Measurements from ENCODE around the gene DYNC1H1. TPM values are rescaled to one million over a fixed set of nuclear protein-coding genes. Genes with fewer than 3 reads are reported as not detected.
"Not testable (repeated sequence)": the region's sequence is repeated elsewhere in the genome, so short reads cannot be mapped to it uniquely, and the experiment has no call there.

The DYNC1H1 gene
- total RNA-seq, 2 donors from 2014 or later: 319 to 383 TPM

DNA sequence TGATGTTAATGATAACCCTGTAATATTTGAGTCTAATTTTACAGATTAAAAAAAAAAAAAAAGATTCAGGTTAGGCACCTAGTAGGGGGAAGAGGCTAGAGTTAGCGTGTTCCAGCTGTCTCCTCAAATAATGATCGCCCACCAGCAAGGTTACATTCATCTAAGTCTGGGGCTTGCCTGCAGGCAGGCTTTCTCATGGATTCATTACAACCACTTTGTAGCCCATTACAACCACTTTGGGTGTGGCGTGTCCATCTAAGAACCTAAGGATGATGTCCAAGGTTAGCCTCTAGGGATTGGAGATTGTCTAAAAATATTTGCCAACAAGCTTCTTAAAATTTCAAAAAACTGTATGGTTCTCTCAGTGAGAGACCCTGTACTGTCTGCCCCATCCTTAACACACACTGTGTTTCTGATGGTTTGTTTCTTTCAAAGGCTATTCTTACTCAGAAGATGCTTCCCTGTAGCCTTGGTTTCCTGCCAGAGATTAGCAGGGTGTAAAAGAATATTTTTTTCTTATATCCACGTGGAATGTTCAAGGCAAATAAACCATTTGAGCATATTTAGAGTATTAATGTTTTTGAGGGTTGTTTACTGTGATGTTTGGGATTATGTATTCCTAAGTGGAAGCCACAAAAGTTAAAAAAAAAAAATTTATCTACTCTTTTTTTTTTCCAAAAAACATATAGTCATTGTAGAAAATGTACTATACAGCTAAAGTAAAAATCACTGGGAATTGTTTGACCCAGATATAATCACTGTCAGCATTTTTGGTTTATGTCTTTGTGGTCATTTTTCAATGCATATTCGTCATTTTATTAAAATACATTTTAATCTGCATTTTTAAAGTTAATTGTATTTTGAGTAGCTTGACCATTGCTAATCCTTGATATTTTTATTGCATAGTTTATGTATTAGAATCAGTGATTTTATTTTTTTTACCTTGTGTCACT, 1.7 kb downstream of the DYNC1H1 start:
- Mint-ChIP-seq H3K4me3 (peak overlapping the region; percentile 86), H3K4me1 (peaks cover 30% of the 10 kb centered on the region), H3K27ac (peak overlapping the region; percentile 87), H3K36me3 (ENCODE audit: low read depth) (peaks cover 46% of the 10 kb centered on the region), H3K9me3 (no peaks in the 10 kb centered on the region), H3K27me3 (no peaks in the 10 kb centered on the region)
- no peak for ATAC-seq (replicated peaks)

DNA sequence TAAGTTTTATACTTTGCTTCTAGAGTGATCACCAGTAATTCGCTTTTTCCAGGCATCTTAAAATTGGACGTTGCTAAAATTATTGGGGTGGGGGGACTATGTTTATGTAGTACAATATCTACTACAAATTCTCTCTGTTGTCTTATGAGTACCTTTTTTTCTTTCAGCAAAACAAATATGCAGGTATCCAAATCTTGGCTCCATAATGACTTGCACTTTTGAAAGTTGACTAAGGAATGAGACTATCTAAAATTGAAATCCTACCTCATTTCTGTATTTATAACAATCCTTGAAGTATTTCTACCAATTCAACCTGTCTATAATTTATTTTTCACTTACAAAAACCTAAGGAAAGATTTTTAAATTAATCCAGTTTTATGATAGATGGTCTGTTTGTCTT, 2.4 kb downstream of the DYNC1H1 start:
- peaks cover 27% of the 10 kb centered on the region for H3K4me1 Mint-ChIP-seq
- ATAC-seq (replicated peaks): no peak
- no peaks in the 10 kb centered on the region for H3K9me3 Mint-ChIP-seq
- H3K4me3 Mint-ChIP-seq: peak overlapping the region; percentile 86
- H3K27me3 Mint-ChIP-seq: no peaks in the 10 kb centered on the region
- H3K36me3 Mint-ChIP-seq (ENCODE audit: low read depth): peaks cover 46% of the 10 kb centered on the region
- peak overlapping the region; percentile 67 for H3K27ac Mint-ChIP-seq

DNA sequence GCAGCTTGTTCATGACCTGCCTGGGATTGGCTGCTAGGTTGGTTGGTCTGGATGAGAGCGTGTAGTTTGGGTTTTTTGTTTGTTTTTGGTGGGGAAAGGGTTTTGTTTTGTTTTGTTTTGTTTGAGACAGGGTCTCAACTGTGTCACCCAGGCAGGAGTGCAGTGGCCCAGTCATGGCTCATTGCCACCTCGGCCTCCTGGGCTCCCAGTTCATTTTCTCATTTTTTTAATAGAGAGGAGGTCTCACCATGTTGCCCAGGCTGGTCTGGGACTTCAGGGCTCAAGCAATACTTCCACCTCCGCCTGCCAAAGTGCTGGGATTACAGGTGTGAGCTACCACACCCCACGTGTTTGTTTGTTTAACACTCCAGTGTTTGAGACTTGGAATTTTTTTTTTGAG, 3.8 kb downstream of the DYNC1H1 start:
- Mint-ChIP-seq H3K9me3 (no peaks in the 10 kb centered on the region), H3K36me3 (ENCODE audit: low read depth) (peaks cover 47% of the 10 kb centered on the region), H3K4me1 (peaks cover 35% of the 10 kb centered on the region), H3K27me3 (no peaks in the 10 kb centered on the region), H3K4me3 (peak overlapping the region; percentile 35), H3K27ac (peak overlapping the region; percentile 51)
- ATAC-seq (replicated peaks): no peak

DNA sequence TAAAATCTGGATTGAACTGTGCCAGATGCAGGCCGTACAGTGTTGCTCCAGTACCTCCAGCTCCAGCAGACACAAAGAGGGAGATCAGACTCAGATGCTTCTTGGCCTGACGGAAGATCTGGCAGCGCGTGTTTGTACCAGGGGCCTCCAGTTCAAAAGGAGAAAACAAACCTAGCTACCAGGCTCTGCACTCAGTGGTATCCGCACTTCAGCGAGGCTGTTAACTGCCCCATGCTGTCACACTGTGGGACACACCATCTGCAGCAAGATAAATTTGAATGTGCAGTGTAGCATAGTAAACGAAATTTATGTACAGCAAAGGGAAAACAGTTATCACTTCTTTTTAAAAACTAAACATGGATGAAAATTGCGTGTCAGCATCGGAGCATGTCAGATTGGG, 5.1 kb downstream of the DYNC1H1 start:
- ATAC-seq (replicated peaks): no peak
- Mint-ChIP-seq H3K27ac (peak overlapping the region; percentile 56), H3K9me3 (no peaks in the 10 kb centered on the region), H3K36me3 (ENCODE audit: low read depth) (peaks cover 51% of the 10 kb centered on the region), H3K4me3 (no peak overlapping the region), H3K27me3 (no peaks in the 10 kb centered on the region), H3K4me1 (peaks cover 30% of the 10 kb centered on the region)

DNA sequence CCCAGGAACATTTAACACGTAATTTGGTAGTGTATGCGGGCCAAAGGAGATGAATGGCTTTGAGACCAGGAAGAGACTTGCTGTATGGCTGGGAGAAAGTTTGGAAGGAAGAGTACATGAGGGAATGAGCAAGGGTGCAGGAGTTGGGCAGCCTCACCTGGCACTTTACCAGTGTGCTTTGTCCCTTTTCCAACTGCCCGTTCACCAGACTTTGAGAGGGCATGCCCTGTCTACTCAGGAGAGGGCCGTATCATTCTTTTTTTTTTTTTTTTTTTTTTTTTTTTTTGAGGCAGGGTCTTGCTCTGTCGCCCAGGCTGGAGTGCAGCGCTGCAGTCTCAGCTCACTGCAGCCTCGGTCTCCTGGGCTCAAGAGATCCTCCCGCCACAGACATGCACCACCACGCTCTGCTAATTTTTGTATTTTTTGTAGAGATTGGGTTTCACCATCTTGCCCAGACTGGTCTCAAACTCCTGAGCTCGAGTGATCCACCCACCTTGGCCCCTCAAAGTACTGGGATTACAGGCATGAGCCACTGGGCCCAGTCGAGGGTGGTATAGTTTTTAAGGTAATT, 6.5 kb downstream of the DYNC1H1 start:
- Mint-ChIP-seq H3K9me3 (no peaks in the 10 kb centered on the region), H3K4me1 (peaks cover 30% of the 10 kb centered on the region), H3K27ac (no peak overlapping the region), H3K36me3 (ENCODE audit: low read depth) (peaks cover 56% of the 10 kb centered on the region), H3K4me3 (no peak overlapping the region), H3K27me3 (no peaks in the 10 kb centered on the region)
- ATAC-seq (replicated peaks): no peak

DNA sequence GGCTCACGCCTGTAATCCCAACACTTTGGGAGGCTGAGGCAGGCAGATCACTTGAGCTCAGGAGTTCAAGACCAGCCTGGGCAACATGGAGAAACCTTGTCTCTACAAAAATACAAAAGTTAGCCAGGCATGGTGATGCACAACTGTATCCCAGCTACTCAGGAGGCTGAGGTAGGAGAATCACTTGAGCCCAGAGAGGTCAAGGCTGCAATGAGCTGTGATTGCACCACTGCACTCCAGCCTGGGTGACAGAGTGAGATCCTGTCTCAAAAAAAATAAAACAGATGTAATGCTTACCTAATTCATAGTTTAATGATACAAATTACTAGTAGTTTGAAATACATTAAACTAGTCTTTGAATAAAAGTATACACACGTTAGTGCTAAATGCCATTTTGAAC, 7.1 kb downstream of the DYNC1H1 start:
- not testable (repeated sequence) for H3K4me3 Mint-ChIP-seq; ATAC-seq (replicated peaks); H3K9me3 Mint-ChIP-seq; H3K27me3 Mint-ChIP-seq
- Mint-ChIP-seq H3K27ac (peak overlapping the region; percentile 31), H3K4me1 (peaks cover 30% of the 10 kb centered on the region), H3K36me3 (ENCODE audit: low read depth) (peaks cover 58% of the 10 kb centered on the region)

DNA sequence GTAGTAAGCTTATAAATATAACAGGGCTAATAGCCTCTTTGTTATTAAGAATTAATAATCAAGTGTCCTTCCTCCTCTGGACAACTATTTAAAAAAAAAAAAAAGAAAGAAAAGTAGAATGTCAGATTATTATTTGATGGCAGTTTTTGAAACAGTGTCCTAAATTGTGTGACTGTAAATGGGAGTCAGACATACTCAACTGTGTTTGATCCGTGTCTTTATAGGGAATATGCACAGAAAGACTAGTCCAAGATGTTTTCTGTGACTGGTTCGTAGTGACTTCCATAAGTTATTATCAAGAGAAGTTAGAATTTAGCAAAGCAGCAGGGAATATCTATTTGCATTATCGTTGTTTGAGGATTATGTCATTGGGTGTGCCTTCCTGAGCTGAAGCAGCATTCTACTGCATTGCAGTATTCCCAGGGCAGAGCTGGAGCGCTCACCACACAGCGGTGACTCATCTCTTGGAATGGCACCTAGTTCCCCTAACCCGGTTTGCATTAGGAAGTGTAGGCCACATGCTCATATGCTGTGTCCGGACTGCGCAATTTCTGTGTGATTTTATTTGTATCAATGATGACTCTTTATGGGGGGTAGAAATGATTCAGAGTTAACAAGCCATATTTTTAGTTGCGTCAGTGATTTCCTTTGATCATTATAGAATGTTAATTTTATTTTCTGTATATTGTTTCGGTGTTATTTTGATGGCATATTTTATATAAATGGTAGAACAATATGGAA, 7.9 kb downstream of the DYNC1H1 start:
- H3K9me3 Mint-ChIP-seq: no peaks in the 10 kb centered on the region
- H3K27ac Mint-ChIP-seq: peak overlapping the region; percentile 31
- no peaks in the 10 kb centered on the region for H3K27me3 Mint-ChIP-seq
- H3K4me3 Mint-ChIP-seq: no peak overlapping the region
- peaks cover 60% of the 10 kb centered on the region for H3K36me3 Mint-ChIP-seq (ENCODE audit: low read depth)
- no peak for ATAC-seq (replicated peaks)
- peaks cover 24% of the 10 kb centered on the region for H3K4me1 Mint-ChIP-seq

DNA sequence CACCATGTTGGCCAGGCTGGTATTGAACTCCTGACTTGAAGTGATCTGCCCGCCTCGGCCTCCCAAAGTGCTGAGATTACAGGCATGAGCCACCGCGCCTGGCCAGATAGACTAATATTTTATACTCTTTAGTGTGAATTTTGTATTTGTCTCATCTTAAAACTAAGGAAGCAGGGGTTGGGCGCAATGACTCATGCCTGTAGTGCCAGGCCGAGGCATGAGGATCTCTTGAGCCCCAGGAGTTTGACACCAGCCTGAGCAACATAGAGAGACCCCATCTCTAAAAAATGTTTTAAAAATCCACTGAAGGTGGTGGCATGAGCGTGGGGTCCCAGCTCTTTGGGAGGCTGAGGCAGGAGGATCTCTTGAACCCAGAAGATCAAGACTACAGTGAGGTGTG, 9.0 kb downstream of the DYNC1H1 start:
- Mint-ChIP-seq H3K4me3 (no peak overlapping the region), H3K9me3 (no peaks in the 10 kb centered on the region), H3K4me1 (peaks cover 20% of the 10 kb centered on the region)

DNA sequence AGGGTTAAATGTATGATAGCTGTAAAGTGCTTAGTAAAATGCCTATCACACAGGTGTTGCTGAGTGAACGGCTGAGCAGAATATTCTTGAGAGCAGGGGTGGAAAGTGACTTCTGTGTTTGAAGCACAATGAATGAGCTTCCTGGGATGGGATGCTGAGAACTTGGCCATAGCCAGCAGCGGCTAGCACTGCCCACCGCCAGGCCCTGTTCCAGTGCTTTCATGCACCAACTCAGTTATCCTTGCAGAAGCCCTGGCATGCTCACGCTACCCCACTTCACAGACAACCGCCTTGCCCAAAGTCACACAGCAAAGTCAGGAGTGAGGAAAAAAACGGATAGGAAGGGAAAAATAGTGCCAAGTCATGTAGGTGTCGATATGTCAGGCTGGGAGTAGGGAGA, 10.9 kb downstream of the DYNC1H1 start:
- H3K4me1 Mint-ChIP-seq: peaks cover 16% of the 10 kb centered on the region
- no peak overlapping the region for H3K27ac Mint-ChIP-seq
- no peaks in the 10 kb centered on the region for H3K9me3 Mint-ChIP-seq
- peaks cover 63% of the 10 kb centered on the region for H3K36me3 Mint-ChIP-seq (ENCODE audit: low read depth)
- no peak overlapping the region for H3K4me3 Mint-ChIP-seq
- no peaks in the 10 kb centered on the region for H3K27me3 Mint-ChIP-seq
- ATAC-seq (replicated peaks): no peak

More for the DNA sequence above, 9.0 kb downstream of the DYNC1H1 start:
- H3K36me3 Mint-ChIP-seq (ENCODE audit: low read depth): peaks cover 63% of the 10 kb centered on the region
- ATAC-seq (replicated peaks): no peak
- no peak overlapping the region for H3K27ac Mint-ChIP-seq
- H3K27me3 Mint-ChIP-seq: no peaks in the 10 kb centered on the region

DNA sequence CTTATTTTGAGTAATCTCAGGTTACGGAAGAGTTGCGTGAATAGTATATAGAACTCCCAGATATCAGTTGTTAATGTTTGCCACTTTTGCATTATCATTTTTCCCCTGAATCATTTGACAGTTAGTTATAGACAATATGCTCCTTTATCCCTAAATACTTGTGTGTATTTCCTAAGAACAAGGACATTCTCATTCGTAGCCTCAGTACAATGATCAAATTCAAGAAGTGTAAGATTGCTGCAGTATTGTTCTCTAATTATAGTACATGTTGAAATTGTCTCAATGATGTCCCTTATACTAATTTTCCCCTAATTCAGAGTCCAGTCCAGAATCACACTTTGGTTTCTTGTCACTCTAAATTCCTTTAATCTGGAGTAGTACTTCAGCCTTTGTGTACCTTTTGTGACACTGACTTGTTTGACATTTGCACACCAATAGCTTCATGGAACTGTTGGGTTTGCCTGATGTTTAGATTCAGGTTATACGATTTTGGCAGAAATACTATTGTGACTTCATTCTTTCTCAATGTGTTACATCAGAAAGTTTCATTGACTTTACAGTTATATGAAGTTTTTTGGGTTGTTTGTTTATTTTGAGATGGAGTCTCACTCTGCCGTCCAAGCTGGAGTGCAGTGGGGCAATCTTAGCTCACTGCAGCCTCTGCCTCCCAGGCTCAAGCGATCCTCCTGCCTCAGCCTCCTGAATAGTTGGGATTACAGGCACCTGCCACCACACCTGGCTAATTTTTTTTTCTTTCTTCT, 13.1 kb downstream of the DYNC1H1 start:
- ATAC-seq (replicated peaks): no peak
- Mint-ChIP-seq H3K27ac (no peak overlapping the region), H3K4me1 (peaks cover 7% of the 10 kb centered on the region), H3K9me3 (no peaks in the 10 kb centered on the region), H3K36me3 (ENCODE audit: low read depth) (peaks cover 77% of the 10 kb centered on the region), H3K4me3 (no peak overlapping the region), H3K27me3 (no peaks in the 10 kb centered on the region)

DNA sequence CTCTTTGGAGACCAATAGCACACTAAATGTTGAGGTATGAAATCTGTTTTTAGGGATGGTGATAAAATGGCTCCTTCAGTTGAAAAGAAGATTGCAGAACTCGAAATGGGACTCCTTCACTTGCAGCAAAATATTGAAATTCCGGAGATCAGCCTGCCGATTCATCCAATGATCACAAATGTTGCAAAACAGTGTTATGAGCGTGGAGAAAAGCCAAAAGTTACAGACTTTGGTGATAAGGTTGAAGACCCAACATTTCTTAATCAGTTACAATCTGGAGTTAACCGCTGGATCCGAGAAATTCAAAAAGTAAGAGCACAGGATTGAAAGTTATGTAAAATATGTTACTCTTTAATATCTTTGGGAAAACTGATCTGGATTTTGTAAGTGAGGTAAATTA, 15.3 kb downstream of the DYNC1H1 start:
- H3K9me3 Mint-ChIP-seq: no peaks in the 10 kb centered on the region
- no peak overlapping the region for H3K4me3 Mint-ChIP-seq
- H3K27ac Mint-ChIP-seq: no peak overlapping the region
- no peaks in the 10 kb centered on the region for H3K27me3 Mint-ChIP-seq
- no peak for ATAC-seq (replicated peaks)
- H3K4me1 Mint-ChIP-seq: peaks cover 5% of the 10 kb centered on the region
- H3K36me3 Mint-ChIP-seq (ENCODE audit: low read depth): peaks cover 93% of the 10 kb centered on the region

DNA sequence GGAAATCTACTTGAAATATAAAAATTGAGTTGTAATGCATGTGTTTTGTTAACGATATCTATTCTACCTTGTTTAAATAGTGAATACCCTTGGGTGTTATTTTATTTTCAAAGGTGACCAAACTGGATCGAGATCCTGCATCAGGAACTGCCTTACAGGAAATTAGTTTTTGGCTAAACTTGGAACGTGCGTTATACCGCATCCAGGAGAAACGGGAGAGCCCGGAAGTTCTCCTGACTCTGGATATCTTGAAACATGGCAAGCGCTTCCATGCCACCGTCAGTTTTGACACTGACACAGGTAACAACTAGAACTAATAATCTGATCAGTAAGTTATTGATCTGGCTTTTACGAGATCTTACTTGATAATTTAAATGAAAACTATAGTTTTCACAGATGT, 15.9 kb downstream of the DYNC1H1 start:
- ATAC-seq (replicated peaks): no peak
- Mint-ChIP-seq H3K36me3 (ENCODE audit: low read depth) (peaks cover 93% of the 10 kb centered on the region), H3K4me1 (peaks cover 5% of the 10 kb centered on the region), H3K9me3 (no peaks in the 10 kb centered on the region), H3K27ac (peak overlapping the region; percentile 35), H3K4me3 (no peak overlapping the region), H3K27me3 (no peaks in the 10 kb centered on the region)

DNA sequence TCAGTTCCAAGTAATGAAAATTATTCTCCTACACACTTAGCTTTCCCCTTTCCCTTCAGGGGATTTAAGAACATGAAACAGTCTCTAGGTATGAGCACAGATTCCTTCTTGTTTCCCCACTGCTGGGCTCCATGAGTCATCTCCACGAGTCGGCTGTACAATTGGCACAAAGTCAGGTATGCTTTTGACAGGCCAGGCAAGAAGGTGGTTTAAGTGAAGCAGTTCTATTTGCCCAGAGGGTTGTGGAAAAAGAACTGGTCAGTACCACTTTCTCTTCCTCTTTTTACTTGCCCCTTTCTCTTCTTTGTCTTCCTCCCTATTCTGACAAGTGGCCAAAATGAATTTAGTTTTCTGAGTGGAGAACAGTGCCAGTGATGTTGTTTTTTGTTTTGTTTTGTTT, 16.3 kb downstream of the DYNC1H1 start:
- Mint-ChIP-seq H3K4me1 (peaks cover 5% of the 10 kb centered on the region), H3K27ac (peak overlapping the region; percentile 35), H3K4me3 (no peak overlapping the region), H3K36me3 (ENCODE audit: low read depth) (peaks cover 93% of the 10 kb centered on the region), H3K27me3 (no peaks in the 10 kb centered on the region), H3K9me3 (no peaks in the 10 kb centered on the region)
- ATAC-seq (replicated peaks): peak; percentile 78

DNA sequence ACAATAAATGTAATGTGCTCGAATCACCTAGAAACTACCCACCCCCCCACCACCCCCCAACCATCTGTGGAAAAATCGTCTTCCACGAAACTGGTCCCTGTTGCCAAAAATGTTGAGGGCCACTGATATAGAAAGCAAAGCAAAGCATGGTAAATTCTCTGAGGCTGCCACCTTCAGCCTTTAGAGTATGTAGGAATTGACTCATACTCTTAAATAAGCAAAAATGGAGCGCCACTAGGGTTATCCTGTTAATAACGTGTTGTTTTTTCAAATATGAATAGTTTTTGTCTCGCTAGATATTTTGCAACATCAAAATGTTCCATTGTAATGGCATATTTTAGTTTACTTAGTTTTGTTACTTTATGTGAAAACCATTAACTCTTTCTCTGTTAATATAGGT, 18.2 kb downstream of the DYNC1H1 start:
- Mint-ChIP-seq H3K4me1 (peaks cover 5% of the 10 kb centered on the region), H3K27ac (no peak overlapping the region), H3K36me3 (ENCODE audit: low read depth) (peaks cover 97% of the 10 kb centered on the region), H3K9me3 (no peaks in the 10 kb centered on the region), H3K4me3 (no peak overlapping the region), H3K27me3 (no peaks in the 10 kb centered on the region)
- ATAC-seq (replicated peaks): no peak
